Measurements from ENCODE around the gene OGFOD3.

DNA sequence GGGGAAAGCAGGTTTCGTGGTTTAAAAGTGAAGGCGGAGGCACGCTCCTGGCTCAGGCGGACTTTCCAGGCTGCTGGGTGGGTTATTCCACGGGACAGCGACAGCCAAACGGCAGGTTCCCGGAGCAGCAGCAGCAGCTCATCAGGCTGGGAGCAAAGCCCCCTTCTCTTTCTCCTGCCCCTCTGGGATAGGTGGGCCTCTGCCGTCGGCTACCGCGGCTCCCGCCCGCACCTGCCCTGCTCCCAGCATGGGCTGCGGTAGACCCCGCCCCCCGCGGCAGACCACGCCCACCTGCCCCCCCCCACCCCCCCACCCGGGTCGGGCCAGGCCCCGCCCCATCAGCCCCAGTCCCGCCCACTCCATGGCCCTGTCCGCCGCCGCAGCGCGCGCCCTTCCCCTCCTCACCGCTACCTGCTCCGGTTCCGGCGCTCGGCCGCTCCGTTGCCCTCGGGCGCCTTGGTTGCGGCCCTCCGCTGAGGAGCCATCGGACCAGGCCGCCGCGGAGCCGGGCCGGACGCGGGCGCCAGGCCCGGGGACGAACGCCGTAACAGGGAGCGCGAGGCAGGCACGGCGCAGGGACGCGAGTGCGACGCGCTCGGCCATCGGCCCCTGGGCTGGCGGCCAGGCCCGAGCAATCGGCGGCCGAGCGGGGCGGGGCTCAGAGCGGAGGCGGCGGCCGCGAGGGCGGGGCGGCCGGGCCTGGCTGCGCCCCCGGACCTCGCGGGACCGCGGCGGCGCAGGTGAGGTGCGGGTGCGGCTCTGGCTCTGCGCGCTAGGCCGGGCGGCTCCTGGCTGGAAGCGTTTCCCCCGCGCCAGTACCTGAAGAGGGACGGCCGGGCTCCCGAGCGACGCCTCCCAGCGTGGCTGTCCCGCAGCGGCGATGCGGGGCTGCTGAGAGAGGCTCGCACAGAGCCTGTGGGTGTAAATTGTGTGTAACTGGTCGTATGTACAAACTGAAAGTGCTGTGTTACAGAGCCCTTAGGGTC is at the start of gene OGFOD3, which contains the start of gene HEXD:
- TF ChIP-seq, protein P1, sequence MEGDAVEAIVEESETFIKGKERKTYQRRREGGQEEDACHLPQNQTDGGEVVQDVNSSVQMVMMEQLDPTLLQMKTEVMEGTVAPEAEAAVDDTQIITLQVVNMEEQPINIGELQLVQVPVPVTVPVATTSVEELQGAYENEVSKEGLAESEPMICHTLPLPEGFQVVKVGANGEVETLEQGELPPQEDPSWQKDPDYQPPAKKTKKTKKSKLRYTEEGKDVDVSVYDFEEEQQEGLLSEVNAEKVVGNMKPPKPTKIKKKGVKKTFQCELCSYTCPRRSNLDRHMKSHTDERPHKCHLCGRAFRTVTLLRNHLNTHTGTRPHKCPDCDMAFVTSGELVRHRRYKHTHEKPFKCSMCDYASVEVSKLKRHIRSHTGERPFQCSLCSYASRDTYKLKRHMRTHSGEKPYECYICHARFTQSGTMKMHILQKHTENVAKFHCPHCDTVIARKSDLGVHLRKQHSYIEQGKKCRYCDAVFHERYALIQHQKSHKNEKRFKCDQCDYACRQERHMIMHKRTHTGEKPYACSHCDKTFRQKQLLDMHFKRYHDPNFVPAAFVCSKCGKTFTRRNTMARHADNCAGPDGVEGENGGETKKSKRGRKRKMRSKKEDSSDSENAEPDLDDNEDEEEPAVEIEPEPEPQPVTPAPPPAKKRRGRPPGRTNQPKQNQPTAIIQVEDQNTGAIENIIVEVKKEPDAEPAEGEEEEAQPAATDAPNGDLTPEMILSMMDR (conservative IDR thresholded peaks at IDR 0.05; ENCODE audit: low read depth, low read length) = no peak
- no peak for TF ChIP-seq EZH2 (IDR thresholded peaks at IDR 0.05; ENCODE audit: borderline replicate concordance, low read depth, low read length, poor library complexity, severe bottlenecking)

Data from A673 (cell line).